HepG2 (cell line): ENCODE results near the gene RSKR. TPM values are rescaled to one million over a fixed set of nuclear protein-coding genes. Genes with fewer than 3 reads are reported as not detected.
A peak's percentile ranks its signal among the peaks of the same experiment; 100 is the strongest.

Source experiments
- AHR ChIP-seq: IDR thresholded peaks from 2 replicates; pipeline ENCODE4 v1.6.1; 2018; ENCODE audit warnings: missing genetic modification reagents, missing compliant biosample characterization
- BORCS8-MEF2B ChIP-seq: sonication (generic); formaldehyde crosslinking; IDR thresholded peaks from 2 replicates; pipeline ENCODE4 v1.8.0; 2022; ENCODE audit warnings: mild to moderate bottlenecking, missing genetic modification reagents
- CHCHD3 ChIP-seq: sonication (generic); formaldehyde crosslinking; IDR thresholded peaks from 2 replicates; pipeline ENCODE4 v1.8.0; 2022; ENCODE audit warnings: mild to moderate bottlenecking, missing genetic modification reagents, moderate library complexity
- ETV6 ChIP-seq: sonication (generic); formaldehyde crosslinking; conservative IDR thresholded peaks from 2 replicates; pipeline ENCODE4 v1.4.0; 2020; ENCODE audit warnings: missing genetic modification reagents
- GZF1 ChIP-seq: sonication (generic); formaldehyde crosslinking; IDR thresholded peaks from 2 replicates; pipeline ENCODE4 v1.5.1; 2020; ENCODE audit warnings: mild to moderate bottlenecking, missing genetic modification reagents
- NFKB2 ChIP-seq: sonication (generic); formaldehyde crosslinking; IDR thresholded peaks from 2 replicates; pipeline ENCODE4 v1.4.0; 2020; ENCODE audit warnings: missing genetic modification reagents, borderline replicate concordance
- PAWR ChIP-seq: sonication (generic); formaldehyde crosslinking; IDR thresholded peaks from 2 replicates; pipeline ENCODE4 v1.4.0; 2020; ENCODE audit warnings: missing genetic modification reagents, mild to moderate bottlenecking, borderline replicate concordance
- POGK ChIP-seq: sonication (generic); formaldehyde crosslinking; conservative IDR thresholded peaks from 2 replicates; pipeline ENCODE4 v1.8.0; 2022; ENCODE audit warnings: mild to moderate bottlenecking, moderate library complexity, missing genetic modification reagents
- RFX1 ChIP-seq: fragments of 450-650 bp; IDR thresholded peaks from 2 replicates; pipeline ENCODE4 v1.6.1; 2017
- SRSF9 ChIP-seq: fragments of 200-400 bp; formaldehyde crosslinking; IDR thresholded peaks from 2 replicates; pipeline ENCODE4 v1.6.1; 2018; ENCODE audit warnings: borderline replicate concordance, mild to moderate bottlenecking, low read depth, low read length; ENCODE audit not compliant: insufficient read depth, poor library complexity, severe bottlenecking
- SUZ12 ChIP-seq: fragments of 150-350 bp; IDR thresholded peaks from 2 replicates; pipeline ENCODE4 v1.6.1; 2014; ENCODE audit warnings: low read depth, low read length
- TRAFD1 ChIP-seq: sonication (generic); formaldehyde crosslinking; IDR thresholded peaks from 2 replicates; pipeline ENCODE4 v1.5.1; 2020; ENCODE audit warnings: missing genetic modification reagents, mild to moderate bottlenecking, borderline replicate concordance
- YEATS4 ChIP-seq: sonication (generic); formaldehyde crosslinking; IDR thresholded peaks from 2 replicates; pipeline ENCODE4 v1.4.0; 2020; ENCODE audit warnings: missing genetic modification reagents, borderline replicate concordance
- ZNF414 ChIP-seq: sonication (generic); formaldehyde crosslinking; IDR thresholded peaks from 2 replicates; pipeline ENCODE4 v1.5.0; 2020; ENCODE audit warnings: missing genetic modification reagents
- ZNF512B ChIP-seq: sonication (generic); formaldehyde crosslinking; IDR thresholded peaks from 2 replicates; pipeline ENCODE4 v1.5.1; 2020; ENCODE audit warnings: missing genetic modification reagents, mild to moderate bottlenecking, borderline replicate concordance
- ZNF597 ChIP-seq: sonication (generic); formaldehyde crosslinking; IDR thresholded peaks from 2 replicates; pipeline ENCODE4 v1.5.0; 2020; ENCODE audit warnings: missing genetic modification reagents
- ZSCAN20 ChIP-seq: sonication (generic); formaldehyde crosslinking; IDR thresholded peaks from 2 replicates; pipeline ENCODE4 v1.4.0; 2020; ENCODE audit warnings: missing genetic modification reagents, mild to moderate bottlenecking, borderline replicate concordance
- ZSCAN31 ChIP-seq: sonication (generic); formaldehyde crosslinking; IDR thresholded peaks from 2 replicates; pipeline ENCODE4 v1.5.0; 2020; ENCODE audit warnings: low read depth, mild to moderate bottlenecking, missing genetic modification reagents
- polyA plus RNA-seq, 8 experiments: library from polyadenylated mRNA; depleted of rRNA in 3 of 8; stranded (reverse) in 7 of 8; unstranded in 1 of 8; fragments of >200 nt; fragmentation: Illumina TruSeq in 4 of 8; extraction: Trizol in 4 of 8; gene quantifications; 2 replicates each; pipeline versions ENCODE4 v1.2.1 to v1.2.3, GENCODE V29; 2011 to 2016; ENCODE audit warnings: low read depth in 4 of 8, missing spikeins in 1 of 8, mixed read lengths in 1 of 8; ENCODE audit not compliant: insufficient read depth in 1 of 8
- total RNA-seq, 5 experiments: library from RNA; depleted of rRNA; stranded (reverse); fragments of >200 nt; fragmentation: Illumina TruSeq; extraction: Trizol; gene quantifications; 2 replicates each; pipeline ENCODE4 v1.2.3, GENCODE V29; 2016; ENCODE audit warnings: low read depth in 1 of 5

RSKR gene
- total and polyA plus RNA-seq, 2 of the 13 experiments (the other 11 are each of a cell fraction or from before 2014, with no cell fraction given) = 5.0 to 10.4 TPM

GRCh38 chr17:28576758-28577465, 37.1 kb downstream of the RSKR start, which contains the start of gene ALDOC (continued):
- TF ChIP-seq TRAFD1 = no peak
- TF ChIP-seq ZNF414 (CRISPR knock-in tag) = no peak
- no peak for TF ChIP-seq ZNF512B (CRISPR knock-in tag)
- no peak for TF ChIP-seq SRSF9
- no peak; the same call in 1 of the 2 replicates for TF ChIP-seq ZSCAN31 (CRISPR knock-in tag)
- peak; percentile 76; the same call in 1 of the 2 replicates for TF ChIP-seq YEATS4 (CRISPR knock-in tag)
- TF ChIP-seq BORCS8-MEF2B (CRISPR knock-in tag) = 0 out of 2 replicates have a peak, but pooled peaks have one; percentile 60
- TF ChIP-seq GZF1 (CRISPR knock-in tag) = no peak
- TF ChIP-seq AHR (CRISPR knock-in tag) = 0 out of 2 replicates have a peak, but pooled peaks have one; percentile 62
- no peak for TF ChIP-seq ETV6 (CRISPR knock-in tag)
- TF ChIP-seq POGK (CRISPR knock-in tag) = no peak
- TF ChIP-seq NFKB2 (CRISPR knock-in tag) = peak; percentile 54; the same call in 1 of the 2 replicates
- no peak for TF ChIP-seq ZSCAN20 (CRISPR knock-in tag)
- no peak for TF ChIP-seq ZNF597
- TF ChIP-seq CHCHD3 (CRISPR knock-in tag) = no peak
- no peak for TF ChIP-seq RFX1
- no peak for TF ChIP-seq SUZ12
- TF ChIP-seq PAWR = no peak
